HepG2 (cell line): Measurements from ENCODE around the gene COASY. TPM values are rescaled to one million over a fixed set of nuclear protein-coding genes. Genes with fewer than 3 reads are reported as not detected.

ENCODE experiments used
- EED ChIP-seq: sonication (generic); formaldehyde crosslinking; IDR thresholded peaks from 2 replicates; pipeline ENCODE4 v1.5.0; 2020; ENCODE audit warnings: mild to moderate bottlenecking, missing genetic modification reagents
- FOXC1 ChIP-seq: sonication (generic); formaldehyde crosslinking; IDR thresholded peaks from 2 replicates; pipeline ENCODE4 v1.8.0; 2022; ENCODE audit warnings: mild to moderate bottlenecking, missing genetic modification reagents, borderline replicate concordance
- NAIF1 ChIP-seq: sonication (generic); formaldehyde crosslinking; IDR thresholded peaks from 2 replicates; pipeline ENCODE4 v1.5.0; 2020; ENCODE audit warnings: mild to moderate bottlenecking, missing genetic modification reagents, borderline replicate concordance
- NFYC ChIP-seq: IDR thresholded peaks from 2 replicates; pipeline ENCODE4 v1.6.1; 2016; ENCODE audit warnings: missing genetic modification reagents, missing compliant biosample characterization
- STAT6 ChIP-seq: sonication (generic); formaldehyde crosslinking; IDR thresholded peaks from 2 replicates; pipeline ENCODE4 v1.4.0; 2020; ENCODE audit warnings: missing genetic modification reagents, mild to moderate bottlenecking, borderline replicate concordance
- TEF ChIP-seq: sonication (generic); formaldehyde crosslinking; IDR thresholded peaks from 2 replicates; pipeline ENCODE4 v1.5.0; 2020; ENCODE audit warnings: missing genetic modification reagents
- ZBTB26 ChIP-seq: IDR thresholded peaks from 2 replicates; pipeline ENCODE4 v1.6.1; 2016; ENCODE audit warnings: missing compliant biosample characterization, missing genetic modification reagents, borderline replicate concordance
- ZNF510 ChIP-seq: sonication (generic); formaldehyde crosslinking; IDR thresholded peaks from 2 replicates; pipeline ENCODE4 v1.4.0; 2020; ENCODE audit warnings: low read depth, mild to moderate bottlenecking, missing genetic modification reagents
- ZNF670 ChIP-seq: sonication (generic); formaldehyde crosslinking; IDR thresholded peaks from 2 replicates; pipeline ENCODE4 v1.8.0; 2022; ENCODE audit warnings: mild to moderate bottlenecking, missing genetic modification reagents, borderline replicate concordance
- polyA plus RNA-seq, 8 experiments: library from polyadenylated mRNA; depleted of rRNA in 3 of 8; stranded (reverse) in 7 of 8; unstranded in 1 of 8; fragments of >200 nt; fragmentation: Illumina TruSeq in 4 of 8; extraction: Trizol in 4 of 8; gene quantifications; 2 replicates each; pipeline versions ENCODE4 v1.2.1 to v1.2.3, GENCODE V29; 2011 to 2016; ENCODE audit warnings: low read depth in 4 of 8, missing spikeins in 1 of 8, mixed read lengths in 1 of 8; ENCODE audit not compliant: insufficient read depth in 1 of 8
- total RNA-seq, 5 experiments: library from RNA; depleted of rRNA; stranded (reverse); fragments of >200 nt; fragmentation: Illumina TruSeq; extraction: Trizol; gene quantifications; 2 replicates each; pipeline ENCODE4 v1.2.3, GENCODE V29; 2016; ENCODE audit warnings: low read depth in 1 of 5
- TF ChIP-seq, protein P1 (sequence below), 2 experiments: IDR thresholded peaks; 2 replicates each; pipeline ENCODE4 v1.6.1; 2011 to 2012; ENCODE audit warnings: low read length in 2 of 2, borderline replicate concordance in 1 of 2, low read depth in 1 of 2, mild to moderate bottlenecking in 1 of 2, moderate library complexity in 1 of 2
- TF ChIP-seq, protein P2 (sequence below): sonication (generic); formaldehyde crosslinking; IDR thresholded peaks from 2 replicates; pipeline ENCODE4 v1.5.0; 2020; ENCODE audit warnings: mild to moderate bottlenecking, missing genetic modification reagents
- TF ChIP-seq, protein P3 (sequence below): sonication (generic); formaldehyde crosslinking; IDR thresholded peaks from 2 replicates; pipeline ENCODE4 v1.5.0; 2020; ENCODE audit warnings: mild to moderate bottlenecking, missing genetic modification reagents, borderline replicate concordance

Gene COASY
- total and polyA plus RNA-seq, 2 of the 13 experiments (the other 11 are each of a cell fraction or from before 2014, with no cell fraction given): 90.7 to 125 TPM

GRCh38 chr17:42609182-42609813 lies 47.4 kb downstream of the COASY start, which contains the start of the genes RETREG3 and TUBG1 (continued):
- TF ChIP-seq FOXC1 (peak; percentile 73), NAIF1 (peak; percentile 76; the same call in 1 of the 2 replicates), STAT6 (CRISPR knock-in tag) (peak; percentile 87; the same call in 1 of the 2 replicates), TEF (CRISPR knock-in tag) (peak; percentile 67; the same call in 1 of the 2 replicates), NFYC (CRISPR knock-in tag) (peak; percentile 85), EED (CRISPR knock-in tag) (no peak), ZNF670 (CRISPR knock-in tag) (no peak; the same call in 1 of the 2 replicates), ZBTB26 (CRISPR knock-in tag) (no peak; the same call in 1 of the 2 replicates), ZNF510 (CRISPR knock-in tag) (0 out of 2 replicates have a peak, but pooled peaks have one; percentile 42)
- TF ChIP-seq, protein P1, sequence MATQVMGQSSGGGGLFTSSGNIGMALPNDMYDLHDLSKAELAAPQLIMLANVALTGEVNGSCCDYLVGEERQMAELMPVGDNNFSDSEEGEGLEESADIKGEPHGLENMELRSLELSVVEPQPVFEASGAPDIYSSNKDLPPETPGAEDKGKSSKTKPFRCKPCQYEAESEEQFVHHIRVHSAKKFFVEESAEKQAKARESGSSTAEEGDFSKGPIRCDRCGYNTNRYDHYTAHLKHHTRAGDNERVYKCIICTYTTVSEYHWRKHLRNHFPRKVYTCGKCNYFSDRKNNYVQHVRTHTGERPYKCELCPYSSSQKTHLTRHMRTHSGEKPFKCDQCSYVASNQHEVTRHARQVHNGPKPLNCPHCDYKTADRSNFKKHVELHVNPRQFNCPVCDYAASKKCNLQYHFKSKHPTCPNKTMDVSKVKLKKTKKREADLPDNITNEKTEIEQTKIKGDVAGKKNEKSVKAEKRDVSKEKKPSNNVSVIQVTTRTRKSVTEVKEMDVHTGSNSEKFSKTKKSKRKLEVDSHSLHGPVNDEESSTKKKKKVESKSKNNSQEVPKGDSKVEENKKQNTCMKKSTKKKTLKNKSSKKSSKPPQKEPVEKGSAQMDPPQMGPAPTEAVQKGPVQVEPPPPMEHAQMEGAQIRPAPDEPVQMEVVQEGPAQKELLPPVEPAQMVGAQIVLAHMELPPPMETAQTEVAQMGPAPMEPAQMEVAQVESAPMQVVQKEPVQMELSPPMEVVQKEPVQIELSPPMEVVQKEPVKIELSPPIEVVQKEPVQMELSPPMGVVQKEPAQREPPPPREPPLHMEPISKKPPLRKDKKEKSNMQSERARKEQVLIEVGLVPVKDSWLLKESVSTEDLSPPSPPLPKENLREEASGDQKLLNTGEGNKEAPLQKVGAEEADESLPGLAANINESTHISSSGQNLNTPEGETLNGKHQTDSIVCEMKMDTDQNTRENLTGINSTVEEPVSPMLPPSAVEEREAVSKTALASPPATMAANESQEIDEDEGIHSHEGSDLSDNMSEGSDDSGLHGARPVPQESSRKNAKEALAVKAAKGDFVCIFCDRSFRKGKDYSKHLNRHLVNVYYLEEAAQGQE (IDR thresholded peaks at IDR 0.05; ENCODE audit: borderline replicate concordance in 1 of 2, low read depth in 1 of 2, low read length in 2 of 2): no peak
- TF ChIP-seq, protein P2, sequence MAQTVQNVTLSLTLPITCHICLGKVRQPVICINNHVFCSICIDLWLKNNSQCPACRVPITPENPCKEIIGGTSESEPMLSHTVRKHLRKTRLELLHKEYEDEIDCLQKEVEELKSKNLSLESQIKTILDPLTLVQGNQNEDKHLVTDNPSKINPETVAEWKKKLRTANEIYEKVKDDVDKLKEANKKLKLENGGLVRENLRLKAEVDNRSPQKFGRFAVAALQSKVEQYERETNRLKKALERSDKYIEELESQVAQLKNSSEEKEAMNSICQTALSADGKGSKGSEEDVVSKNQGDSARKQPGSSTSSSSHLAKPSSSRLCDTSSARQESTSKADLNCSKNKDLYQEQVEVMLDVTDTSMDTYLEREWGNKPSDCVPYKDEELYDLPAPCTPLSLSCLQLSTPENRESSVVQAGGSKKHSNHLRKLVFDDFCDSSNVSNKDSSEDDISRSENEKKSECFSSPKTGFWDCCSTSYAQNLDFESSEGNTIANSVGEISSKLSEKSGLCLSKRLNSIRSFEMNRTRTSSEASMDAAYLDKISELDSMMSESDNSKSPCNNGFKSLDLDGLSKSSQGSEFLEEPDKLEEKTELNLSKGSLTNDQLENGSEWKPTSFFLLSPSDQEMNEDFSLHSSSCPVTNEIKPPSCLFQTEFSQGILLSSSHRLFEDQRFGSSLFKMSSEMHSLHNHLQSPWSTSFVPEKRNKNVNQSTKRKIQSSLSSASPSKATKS (CRISPR knock-in tag): no peak
- TF ChIP-seq, protein P3, sequence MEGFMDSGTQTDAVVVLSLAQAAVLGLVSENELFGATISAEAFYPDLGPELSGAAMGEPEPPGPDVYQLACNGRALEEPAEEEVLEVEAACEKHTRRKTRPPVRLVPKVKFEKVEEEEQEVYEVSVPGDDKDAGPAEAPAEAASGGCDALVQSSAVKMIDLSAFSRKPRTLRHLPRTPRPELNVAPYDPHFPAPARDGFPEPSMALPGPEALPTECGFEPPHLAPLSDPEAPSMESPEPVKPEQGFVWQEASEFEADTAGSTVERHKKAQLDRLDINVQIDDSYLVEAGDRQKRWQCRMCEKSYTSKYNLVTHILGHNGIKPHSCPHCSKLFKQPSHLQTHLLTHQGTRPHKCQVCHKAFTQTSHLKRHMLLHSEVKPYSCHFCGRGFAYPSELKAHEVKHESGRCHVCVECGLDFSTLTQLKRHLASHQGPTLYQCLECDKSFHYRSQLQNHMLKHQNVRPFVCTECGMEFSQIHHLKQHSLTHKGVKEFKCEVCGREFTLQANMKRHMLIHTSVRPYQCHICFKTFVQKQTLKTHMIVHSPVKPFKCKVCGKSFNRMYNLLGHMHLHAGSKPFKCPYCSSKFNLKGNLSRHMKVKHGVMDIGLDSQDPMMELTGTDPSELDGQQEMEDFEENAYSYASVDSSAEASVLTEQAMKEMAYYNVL (CRISPR knock-in tag): peak; percentile 20; the same call in 1 of the 2 replicates
